H1 (cell line): Measurements from ENCODE around the gene KLF12. TPM values are rescaled to one million over a fixed set of nuclear protein-coding genes. Genes with fewer than 3 reads are reported as not detected.

Experiments used
- CBX5 ChIP-seq: fragments of 300-800, 300-1000 bp; sonication (generic); IDR thresholded peaks from 2 replicates; pipeline ENCODE4 v1.7.1; 2016; ENCODE audit warnings: antibody characterized with exemption, low read length, low read depth
- EZH2 ChIP-seq: fragments of 200-600 bp; sonication (generic); IDR thresholded peaks from 2 replicates; pipeline ENCODE4 v1.7.1; 2012; ENCODE audit warnings: low read depth, mild to moderate bottlenecking, moderate library complexity, low read length, inconsistent platforms; ENCODE audit not compliant: severe bottlenecking
- HDAC6 ChIP-seq: IDR thresholded peaks from one replicate; pipeline ENCODE4 v1.7.1; 2012; ENCODE audit warnings: low read depth, mild to moderate bottlenecking, inconsistent platforms, low read length, moderate library complexity
- KDM4A ChIP-seq: IDR thresholded peaks from one replicate; pipeline ENCODE4 v1.7.1; 2012; ENCODE audit warnings: low read depth, mild to moderate bottlenecking, moderate library complexity, low read length, inconsistent platforms; ENCODE audit not compliant: severe bottlenecking
- NANOG ChIP-seq: IDR thresholded peaks from 2 replicates; pipeline ENCODE4 v1.6.1; 2011; ENCODE audit warnings: low read length, low read depth, mild to moderate bottlenecking, inconsistent platforms; ENCODE audit not compliant: insufficient read depth, poor library complexity, severe bottlenecking
- SIX5 ChIP-seq: IDR thresholded peaks from 2 replicates; pipeline ENCODE4 v1.6.1; 2011; ENCODE audit warnings: mild to moderate bottlenecking, low read depth, low read length
- SP1 ChIP-seq: IDR thresholded peaks from 2 replicates; pipeline ENCODE4 v1.6.1; 2011; ENCODE audit warnings: low read depth, low read length
- TEAD4 ChIP-seq: IDR thresholded peaks from 2 replicates; pipeline ENCODE4 v1.6.1; 2012; ENCODE audit warnings: low read depth, low read length, inconsistent platforms, mixed read lengths
- ZNF274 ChIP-seq: IDR thresholded peaks from 2 replicates; pipeline ENCODE4 v1.7.0; 2012; ENCODE audit warnings: low read length, borderline replicate concordance; ENCODE audit errors: extremely low read depth
- polyA plus RNA-seq, 7 experiments: library from polyadenylated mRNA; depleted of rRNA in 3 of 7; stranded (reverse) in 5 of 7; unstranded in 2 of 7; fragments of >200 nt in 5 of 7; fragments of 200-250 nt in 2 of 7; gene quantifications; 1 replicate in 5 of 7; 2 replicates in 1 of 7; 4 replicates in 1 of 7; pipeline versions ENCODE4 v1.2.1 to v1.2.3, GENCODE V29; 2011 to 2013; ENCODE audit warnings: missing spikeins in 2 of 7, mixed read lengths in 2 of 7
- total RNA-seq: library from RNA; stranded (reverse); fragmentation: NEBNext Ultra II Directional; extraction: Animal tissue kit (Norgen Biotek cat#: 25700); gene quantifications from 2 replicates; pipeline ENCODE4 v1.2.1, GENCODE V29; 2021
- TF ChIP-seq, protein P1 (sequence below): fragments of 300-600 bp; sonication (generic); IDR thresholded peaks from 2 replicates; pipeline ENCODE4 v1.7.1; 2012; ENCODE audit warnings: low read length, moderate library complexity, mild to moderate bottlenecking, inconsistent platforms; ENCODE audit not compliant: insufficient replicate concordance

The KLF12 gene
- total and polyA plus RNA-seq, 2 of the 8 experiments (the other 6 are each of a cell fraction or from before 2014, with no cell fraction given) = 6.6 to 12.1 TPM

DNA sequence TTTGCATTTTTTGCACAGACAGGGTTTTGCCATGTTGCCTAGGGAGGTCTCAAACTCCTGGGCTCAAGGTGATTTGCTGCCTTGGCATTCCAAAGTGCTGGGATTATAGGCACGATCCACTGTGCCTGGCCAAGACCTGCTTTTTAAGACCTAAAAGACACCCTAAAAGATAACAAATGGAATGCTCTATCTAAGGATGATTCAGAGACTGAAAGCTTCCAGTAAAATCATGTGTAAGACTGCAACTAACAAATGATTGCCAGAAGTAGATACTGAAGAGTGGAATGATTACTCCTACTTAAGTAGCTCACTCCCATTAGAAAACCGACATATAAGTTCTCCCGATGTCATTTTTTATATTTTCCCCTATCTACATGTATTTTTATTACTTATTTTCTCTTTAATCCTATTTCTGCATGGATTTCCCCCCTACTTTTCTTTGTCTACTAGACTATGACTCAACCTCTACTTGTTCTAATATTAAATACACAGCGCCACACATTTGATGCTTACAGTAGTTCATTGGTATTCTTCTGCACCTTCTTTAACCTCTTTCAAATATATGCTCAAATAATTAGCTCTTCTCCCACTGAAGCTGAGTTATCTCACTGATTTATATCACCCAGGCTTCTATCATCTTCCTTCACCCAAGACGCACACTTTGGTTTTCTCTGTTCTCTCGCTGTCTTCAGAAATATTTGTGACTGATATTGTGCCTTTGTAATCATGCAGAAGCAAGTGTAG is 32.2 kb upstream of the KLF12 start (continued):
- TF ChIP-seq, protein P1, sequence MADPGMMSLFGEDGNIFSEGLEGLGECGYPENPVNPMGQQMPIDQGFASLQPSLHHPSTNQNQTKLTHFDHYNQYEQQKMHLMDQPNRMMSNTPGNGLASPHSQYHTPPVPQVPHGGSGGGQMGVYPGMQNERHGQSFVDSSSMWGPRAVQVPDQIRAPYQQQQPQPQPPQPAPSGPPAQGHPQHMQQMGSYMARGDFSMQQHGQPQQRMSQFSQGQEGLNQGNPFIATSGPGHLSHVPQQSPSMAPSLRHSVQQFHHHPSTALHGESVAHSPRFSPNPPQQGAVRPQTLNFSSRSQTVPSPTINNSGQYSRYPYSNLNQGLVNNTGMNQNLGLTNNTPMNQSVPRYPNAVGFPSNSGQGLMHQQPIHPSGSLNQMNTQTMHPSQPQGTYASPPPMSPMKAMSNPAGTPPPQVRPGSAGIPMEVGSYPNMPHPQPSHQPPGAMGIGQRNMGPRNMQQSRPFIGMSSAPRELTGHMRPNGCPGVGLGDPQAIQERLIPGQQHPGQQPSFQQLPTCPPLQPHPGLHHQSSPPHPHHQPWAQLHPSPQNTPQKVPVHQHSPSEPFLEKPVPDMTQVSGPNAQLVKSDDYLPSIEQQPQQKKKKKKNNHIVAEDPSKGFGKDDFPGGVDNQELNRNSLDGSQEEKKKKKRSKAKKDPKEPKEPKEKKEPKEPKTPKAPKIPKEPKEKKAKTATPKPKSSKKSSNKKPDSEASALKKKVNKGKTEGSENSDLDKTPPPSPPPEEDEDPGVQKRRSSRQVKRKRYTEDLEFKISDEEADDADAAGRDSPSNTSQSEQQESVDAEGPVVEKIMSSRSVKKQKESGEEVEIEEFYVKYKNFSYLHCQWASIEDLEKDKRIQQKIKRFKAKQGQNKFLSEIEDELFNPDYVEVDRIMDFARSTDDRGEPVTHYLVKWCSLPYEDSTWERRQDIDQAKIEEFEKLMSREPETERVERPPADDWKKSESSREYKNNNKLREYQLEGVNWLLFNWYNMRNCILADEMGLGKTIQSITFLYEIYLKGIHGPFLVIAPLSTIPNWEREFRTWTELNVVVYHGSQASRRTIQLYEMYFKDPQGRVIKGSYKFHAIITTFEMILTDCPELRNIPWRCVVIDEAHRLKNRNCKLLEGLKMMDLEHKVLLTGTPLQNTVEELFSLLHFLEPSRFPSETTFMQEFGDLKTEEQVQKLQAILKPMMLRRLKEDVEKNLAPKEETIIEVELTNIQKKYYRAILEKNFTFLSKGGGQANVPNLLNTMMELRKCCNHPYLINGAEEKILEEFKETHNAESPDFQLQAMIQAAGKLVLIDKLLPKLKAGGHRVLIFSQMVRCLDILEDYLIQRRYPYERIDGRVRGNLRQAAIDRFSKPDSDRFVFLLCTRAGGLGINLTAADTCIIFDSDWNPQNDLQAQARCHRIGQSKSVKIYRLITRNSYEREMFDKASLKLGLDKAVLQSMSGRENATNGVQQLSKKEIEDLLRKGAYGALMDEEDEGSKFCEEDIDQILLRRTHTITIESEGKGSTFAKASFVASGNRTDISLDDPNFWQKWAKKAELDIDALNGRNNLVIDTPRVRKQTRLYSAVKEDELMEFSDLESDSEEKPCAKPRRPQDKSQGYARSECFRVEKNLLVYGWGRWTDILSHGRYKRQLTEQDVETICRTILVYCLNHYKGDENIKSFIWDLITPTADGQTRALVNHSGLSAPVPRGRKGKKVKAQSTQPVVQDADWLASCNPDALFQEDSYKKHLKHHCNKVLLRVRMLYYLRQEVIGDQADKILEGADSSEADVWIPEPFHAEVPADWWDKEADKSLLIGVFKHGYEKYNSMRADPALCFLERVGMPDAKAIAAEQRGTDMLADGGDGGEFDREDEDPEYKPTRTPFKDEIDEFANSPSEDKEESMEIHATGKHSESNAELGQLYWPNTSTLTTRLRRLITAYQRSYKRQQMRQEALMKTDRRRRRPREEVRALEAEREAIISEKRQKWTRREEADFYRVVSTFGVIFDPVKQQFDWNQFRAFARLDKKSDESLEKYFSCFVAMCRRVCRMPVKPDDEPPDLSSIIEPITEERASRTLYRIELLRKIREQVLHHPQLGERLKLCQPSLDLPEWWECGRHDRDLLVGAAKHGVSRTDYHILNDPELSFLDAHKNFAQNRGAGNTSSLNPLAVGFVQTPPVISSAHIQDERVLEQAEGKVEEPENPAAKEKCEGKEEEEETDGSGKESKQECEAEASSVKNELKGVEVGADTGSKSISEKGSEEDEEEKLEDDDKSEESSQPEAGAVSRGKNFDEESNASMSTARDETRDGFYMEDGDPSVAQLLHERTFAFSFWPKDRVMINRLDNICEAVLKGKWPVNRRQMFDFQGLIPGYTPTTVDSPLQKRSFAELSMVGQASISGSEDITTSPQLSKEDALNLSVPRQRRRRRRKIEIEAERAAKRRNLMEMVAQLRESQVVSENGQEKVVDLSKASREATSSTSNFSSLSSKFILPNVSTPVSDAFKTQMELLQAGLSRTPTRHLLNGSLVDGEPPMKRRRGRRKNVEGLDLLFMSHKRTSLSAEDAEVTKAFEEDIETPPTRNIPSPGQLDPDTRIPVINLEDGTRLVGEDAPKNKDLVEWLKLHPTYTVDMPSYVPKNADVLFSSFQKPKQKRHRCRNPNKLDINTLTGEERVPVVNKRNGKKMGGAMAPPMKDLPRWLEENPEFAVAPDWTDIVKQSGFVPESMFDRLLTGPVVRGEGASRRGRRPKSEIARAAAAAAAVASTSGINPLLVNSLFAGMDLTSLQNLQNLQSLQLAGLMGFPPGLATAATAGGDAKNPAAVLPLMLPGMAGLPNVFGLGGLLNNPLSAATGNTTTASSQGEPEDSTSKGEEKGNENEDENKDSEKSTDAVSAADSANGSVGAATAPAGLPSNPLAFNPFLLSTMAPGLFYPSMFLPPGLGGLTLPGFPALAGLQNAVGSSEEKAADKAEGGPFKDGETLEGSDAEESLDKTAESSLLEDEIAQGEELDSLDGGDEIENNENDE = no peak
- TF ChIP-seq CBX5 (no peak), SIX5 (no peak), EZH2 (no peak), NANOG (no peak), SP1 (no peak), ZNF274 (no peak), HDAC6 (no peak), KDM4A (no peak), TEAD4 (no peak)
